NCI-H2107 treated with DMSO at 0.1 percent for 48 hours (cell line): ENCODE measurements around the gene RAB12.
"Not testable (repeated sequence)": the region's sequence is repeated elsewhere in the genome, so short reads cannot be mapped to it uniquely, and the experiment has no call there.

Experiments
- DNase-seq: peaks from one replicate; lab custom pipeline; 2025; ENCODE audit not compliant: unreplicated experiment; lab: John Stamatoyannopoulos, UW

The RAB12 gene

DNA sequence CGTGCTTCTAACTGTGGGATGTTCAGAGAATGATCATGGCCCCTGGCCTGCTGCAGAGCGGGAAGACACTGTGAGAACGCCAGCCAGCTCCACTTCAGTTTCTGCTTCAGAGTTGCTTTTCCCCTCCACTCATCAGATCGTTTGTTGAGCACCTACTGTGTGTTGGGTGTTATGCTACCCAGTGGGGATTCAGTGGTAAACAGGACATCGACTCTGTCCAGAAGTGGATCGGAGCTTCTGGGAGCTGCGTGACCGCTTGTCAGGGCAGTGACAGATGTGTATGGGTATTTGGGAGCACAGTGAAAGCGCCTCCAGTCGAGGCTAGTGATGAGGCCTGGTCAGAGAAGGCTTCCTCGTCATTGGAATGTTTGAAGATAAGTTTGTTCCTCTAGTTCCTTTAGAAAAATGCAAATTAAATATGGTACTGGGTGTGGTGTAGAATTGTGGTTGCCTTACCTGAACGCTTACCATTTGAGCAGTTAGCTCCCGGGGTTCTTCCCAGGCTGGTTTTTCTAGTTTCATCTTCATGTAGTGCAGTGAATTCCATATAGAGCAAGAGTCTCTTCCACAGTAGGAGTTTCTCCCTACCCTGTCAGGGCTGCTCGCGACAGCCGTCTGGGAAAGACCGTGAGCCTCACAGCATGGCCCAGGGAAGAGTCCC, 2.8 kb downstream of the RAB12 start:
- no peak for DNase-seq

DNA sequence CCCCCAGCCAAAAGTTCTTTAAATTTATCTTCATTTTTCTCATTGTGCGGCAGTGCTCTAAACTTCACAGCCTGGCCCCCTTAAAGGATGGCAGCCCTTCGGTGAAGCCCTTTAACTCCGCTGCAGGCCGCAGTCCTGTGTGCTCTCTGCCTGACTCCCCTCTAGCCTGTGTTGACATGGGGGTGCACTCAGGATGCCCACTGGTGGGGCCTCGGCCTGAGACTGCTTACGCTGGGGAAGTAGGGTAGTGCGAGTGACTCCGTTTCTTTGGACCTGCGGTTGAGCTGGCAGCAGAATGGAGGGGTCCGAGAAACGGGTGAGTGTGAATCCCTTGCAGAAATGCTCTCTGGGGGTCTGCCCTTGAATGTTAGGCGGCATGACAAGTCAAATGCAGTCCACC, 5.6 kb downstream of the RAB12 start:
- no peak for DNase-seq

DNA sequence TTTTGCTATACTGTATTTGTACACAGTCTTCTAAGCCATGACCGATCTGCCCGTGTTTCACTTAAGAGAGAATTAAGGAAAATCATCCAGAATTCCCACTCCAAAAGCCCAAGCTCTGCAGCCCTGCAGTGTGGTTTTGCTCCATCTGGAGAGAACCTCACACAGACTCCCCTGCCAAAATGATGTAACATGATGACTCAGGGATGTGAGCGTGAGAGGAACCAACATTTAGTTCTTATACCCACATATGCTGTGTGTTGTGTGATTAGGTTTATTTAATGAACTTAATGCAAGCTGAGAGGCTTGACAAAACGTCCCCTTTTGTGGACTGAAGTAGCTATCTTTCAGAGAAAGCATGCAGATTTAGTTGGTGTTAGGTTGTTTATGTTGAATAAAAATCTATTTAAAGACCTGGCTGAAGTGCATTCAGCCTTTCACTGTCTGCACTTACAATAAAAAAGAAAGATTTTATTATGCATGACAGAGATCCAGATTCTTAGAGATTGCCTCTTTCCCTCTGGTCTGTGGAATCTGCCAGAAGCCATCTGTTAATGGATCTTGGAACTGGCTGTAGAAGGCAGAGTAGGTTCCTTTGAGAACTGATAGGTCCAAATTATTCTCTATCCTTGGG, 6.3 kb downstream of the RAB12 start:
- peak; percentile 40 for DNase-seq

DNA sequence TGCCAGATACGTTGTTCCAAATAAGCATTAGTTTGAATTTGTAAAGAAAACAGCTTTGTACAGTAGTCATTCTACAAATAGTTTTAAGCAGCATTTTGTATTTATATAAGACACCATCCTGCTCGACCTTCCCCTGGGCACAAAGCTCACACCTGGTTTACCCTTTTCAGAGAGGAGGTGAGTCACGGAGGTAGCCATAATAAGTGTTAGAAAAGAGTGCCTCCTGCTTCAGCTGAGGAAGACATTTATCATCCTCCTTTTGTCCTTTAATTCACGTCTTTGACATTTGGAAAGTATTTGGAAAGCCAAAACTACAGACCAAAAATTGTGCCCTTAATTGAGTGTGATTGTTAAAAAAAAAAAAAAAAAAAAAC, 6.8 kb downstream of the RAB12 start:
- DNase-seq, result peak; percentile 24

DNA sequence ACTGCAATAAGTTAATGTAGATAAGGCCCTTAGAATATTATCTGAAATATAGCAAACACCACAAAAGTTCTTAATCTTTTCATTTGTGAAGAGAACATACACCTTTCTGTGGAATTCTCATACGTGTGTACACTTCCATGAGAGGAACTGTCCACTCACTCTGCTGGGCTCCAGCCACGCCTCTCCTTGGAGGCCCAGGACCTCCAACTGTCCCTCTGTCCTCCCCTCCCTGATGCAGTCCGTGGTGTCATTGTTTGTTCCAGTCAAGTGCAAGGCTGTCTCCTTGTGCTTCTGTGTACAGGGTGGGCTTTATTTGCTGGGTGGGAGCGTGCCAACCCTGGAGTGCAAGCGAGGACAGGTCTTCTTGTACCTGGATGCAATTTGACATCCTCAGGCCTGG, 8.7 kb downstream of the RAB12 start:
- DNase-seq, result no peak

DNA sequence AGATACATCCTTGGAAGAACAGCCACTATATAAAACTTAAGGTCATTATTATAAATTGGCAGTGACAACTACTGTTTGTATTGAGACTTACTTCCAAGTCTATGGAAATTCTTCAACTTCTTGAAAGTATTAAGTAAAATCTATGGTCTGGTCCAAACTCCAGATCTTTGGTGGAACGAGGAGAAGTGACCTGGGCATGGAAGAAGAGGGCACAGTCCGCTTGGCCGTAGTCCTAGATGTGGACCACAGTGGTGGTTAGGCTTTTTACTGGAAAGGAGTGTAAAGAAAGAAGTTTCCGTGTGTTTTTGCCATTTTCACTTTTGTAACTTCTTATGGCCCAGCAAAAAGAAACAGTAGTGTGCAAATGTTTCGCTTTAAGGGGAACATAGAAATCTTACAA, 9.8 kb downstream of the RAB12 start:
- no peak for DNase-seq

DNA sequence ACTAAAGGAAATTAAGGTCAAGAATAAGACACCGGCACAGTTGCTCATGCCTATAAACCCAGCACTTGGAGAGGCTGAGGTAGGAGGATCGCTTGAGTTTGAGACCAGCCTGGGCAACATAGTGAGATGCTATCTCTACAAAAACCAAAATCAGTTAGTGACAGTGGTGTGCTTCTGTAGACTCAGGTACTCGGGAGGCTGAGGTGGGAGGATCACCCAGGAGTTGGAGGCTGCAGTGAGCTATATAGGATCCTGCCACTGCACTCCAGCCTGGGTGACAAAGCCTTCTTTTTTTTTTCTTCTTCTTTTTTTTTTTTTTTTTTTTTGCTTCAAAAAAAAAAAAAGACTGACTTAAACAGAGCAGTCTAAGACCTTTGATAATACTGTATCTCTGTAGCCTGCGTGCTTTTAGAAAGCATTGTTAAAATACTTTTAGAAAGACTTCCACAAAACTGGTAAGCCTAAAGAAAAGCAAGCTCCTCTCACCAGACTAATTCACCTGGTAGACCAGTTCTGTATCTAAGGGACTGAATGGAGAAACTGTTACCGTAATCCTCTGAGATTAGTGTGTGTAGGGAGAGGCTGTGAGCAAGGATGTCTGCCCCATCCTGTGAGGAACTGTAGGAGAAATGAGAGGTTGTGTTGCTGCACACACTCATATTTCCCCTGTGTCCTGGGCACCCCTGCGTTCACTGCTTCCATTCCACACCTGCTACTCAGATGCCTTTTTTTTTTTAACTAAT, 10.8 kb downstream of the RAB12 start:
- DNase-seq, result no peak

DNA sequence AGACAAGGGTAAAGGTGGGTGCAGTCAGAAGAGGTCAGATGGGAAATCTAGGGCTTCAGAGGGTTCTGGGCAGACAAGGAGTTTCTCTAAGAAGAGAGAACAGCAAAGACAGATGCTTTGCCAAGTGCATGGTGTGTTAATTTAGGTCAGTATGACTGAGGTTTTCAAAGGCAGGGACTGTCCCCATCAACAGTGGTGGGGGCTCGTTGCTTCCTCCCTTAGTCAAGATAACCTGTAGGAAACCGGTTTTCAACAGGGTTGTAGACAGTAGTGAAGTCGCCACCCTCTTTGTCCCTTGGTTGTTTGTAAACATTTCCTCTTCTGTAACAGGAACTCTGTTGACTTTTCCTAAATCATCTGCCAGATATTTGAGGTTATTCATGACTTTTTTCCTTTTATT, 11.6 kb downstream of the RAB12 start:
- DNase-seq, result no peak

DNA sequence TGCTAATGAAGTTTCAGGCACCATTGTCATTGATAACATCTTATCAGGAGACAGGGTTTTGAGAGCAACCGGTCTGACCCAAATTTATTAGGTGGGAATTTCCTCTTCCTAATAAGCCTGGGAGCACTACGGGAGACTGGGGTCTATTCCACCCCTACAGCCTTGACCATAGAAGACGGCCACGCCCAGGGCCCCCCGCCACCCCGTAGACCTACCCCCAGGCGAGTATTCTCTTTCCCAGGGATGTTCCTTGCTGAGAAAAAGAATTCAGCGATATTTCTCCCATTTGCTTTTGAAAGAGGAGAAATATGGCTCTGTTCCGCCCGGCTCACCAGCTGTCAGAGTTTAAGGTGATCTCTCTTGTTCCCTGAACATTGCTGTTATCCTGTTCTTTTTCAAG, 13.4 kb downstream of the RAB12 start:
- not testable (repeated sequence) for DNase-seq

DNA sequence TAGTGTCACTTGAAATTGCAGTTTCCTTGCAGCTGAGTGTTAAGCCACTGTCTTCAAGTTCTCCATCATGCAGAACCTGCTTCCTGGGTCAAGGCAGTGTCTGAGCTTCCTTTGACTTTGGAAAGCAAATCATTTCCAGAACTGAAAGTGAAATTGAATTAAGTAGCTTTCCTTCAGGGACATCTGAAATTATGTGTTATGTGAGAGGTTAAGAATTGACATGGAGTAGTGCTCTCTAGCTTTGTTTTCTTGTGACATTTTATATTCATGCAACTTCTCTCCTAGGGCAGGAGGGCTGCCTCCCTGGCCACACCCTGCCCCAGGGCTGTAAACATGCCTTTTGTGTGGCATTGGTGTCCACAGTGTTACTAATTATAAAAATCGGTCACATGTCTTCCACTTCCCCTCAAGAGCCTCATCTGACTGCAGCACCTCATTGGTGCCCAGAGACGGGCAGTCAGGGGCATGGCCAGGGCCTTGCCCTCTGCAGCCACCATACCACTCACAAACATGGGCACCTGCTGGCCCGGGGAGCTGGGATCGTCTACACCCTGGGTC, 14.4 kb downstream of the RAB12 start:
- no peak for DNase-seq

DNA sequence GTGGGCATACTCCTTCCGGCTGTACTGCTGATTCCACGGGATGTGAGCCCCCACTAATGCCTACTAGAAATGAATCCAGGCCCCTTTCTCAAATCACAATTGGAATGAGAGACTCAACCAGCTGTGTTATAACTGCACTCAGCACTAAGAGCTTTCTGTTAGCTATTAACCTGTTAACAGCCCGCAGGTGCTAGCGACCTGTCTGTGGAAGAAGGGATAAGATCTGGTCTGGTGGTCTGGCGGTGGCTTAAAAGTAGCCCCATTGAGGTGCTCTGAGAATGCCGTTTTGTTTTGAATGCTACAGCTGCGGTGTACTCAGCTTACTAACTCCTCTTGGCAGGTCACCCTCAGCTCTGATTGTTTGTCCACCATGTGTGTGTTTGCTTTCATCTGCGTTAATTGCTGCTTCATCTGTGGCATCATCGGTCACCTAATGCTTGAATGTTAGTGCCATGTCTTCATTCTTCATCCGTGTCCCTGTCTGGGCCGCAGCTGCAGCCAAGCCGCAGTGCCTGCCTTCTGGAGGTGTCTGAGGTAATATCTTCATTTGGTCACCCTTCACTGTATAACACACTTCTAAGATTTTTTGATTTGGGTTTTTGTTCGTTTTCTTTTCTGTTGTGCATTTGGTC, 16.3 kb downstream of the RAB12 start:
- no peak for DNase-seq

DNA sequence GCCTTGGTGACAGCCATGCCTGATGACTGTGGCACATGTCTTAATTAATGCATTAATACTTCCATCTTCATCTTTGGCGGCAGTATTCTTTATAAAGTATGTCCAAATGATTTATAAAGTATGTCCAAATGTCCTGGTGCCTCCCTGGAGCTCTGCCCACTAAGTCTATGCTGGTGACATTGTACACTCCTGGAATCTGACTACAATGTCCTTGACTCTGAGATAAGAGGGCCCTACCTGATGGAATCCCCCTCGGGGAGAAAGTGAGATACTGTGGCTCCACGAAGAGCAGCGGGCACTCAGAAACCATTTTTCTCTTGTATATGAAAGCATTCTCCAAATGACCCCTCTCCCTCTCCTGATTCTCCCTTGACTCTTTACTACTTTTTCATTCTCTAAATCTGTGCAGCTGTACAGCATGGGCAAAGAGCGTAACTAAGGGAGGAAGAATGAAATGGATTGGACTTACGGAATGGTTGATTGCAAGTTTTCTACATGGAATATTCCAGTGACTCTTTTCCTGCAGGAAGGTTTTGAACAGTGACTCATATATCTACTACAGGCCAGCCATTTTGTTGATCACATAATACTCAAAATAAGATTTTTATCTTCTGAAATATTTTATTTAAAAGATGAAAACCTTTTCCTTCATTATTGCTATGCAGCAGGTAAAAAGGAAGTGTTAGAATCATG, 17.3 kb downstream of the RAB12 start:
- DNase-seq, result no peak

DNA sequence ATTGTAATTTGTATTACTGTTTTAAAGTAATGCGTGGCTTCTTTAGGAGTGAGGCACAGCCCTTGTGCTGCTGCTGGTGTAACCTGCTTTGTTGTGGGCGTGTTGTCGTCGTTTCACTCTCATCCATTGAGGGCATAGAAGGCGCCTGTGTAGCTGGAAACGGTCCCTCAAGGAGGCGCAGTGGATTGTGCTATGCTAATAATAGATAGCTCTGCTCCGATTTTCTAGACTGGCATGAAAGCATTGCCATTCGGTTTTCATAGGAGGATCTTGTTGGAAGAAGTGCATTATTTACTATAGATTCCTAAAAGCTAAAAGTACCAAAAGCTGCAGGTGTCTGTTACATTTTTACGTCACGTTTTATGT, 17.9 kb downstream of the RAB12 start:
- no peak for DNase-seq

DNA sequence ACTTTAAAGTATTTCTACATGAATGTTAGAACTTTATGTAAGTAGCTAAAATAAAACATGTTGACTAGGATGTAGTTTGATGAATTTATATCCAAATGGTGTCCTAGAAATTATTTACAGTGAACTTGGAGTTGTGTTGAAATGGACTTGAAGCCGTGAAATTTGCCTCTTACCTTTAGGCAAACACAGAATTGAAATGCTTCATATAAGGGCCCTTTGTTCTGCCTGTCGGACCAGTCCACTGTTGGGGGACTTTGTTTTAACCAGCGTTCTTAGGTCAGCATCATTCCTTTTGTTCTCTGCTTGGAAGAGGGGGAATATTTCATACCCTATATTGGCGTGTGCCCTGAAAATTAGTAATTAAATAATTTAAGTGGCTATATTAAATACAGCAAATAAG, 18.3 kb downstream of the RAB12 start:
- DNase-seq, result no peak

DNA sequence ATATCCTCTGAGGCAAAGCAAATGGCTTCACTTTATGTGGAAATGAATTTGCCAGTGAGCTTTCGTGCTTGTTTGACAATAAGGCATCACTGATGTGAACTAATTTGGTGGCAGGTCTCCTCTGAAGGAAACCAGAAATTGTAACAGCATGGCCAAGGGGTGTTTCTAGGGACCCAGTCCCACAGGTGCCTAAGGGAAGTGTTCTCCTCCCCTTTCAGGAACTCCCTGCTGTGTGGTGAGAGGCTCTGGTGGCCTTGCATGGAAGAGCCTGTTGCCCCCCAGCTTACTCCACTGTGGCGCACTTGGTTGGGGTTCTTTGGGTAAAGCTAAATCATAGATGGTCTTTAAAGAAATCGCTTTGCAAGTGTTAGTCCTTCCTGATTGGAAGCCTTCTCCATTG, 20.4 kb downstream of the RAB12 start:
- no peak for DNase-seq

DNA sequence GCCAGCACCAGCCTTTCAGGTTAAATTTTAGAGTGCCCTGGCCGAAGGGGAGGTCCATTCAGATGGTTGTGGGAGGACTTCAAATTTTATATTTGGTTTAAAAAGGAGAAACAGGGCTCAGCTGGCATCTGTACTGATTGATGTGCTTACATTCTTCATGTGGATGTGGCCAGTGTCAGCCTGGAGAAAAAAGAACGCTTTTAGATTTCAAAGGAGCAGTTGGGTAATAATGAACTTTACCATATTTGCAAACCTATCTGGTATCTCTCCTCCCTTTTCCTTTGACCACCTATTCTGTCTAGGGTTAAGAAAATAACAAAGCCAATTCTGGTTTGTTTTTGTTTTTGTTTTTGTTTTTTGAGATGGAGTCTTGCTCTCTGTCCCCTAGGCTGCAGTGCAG, 21.3 kb downstream of the RAB12 start:
- DNase-seq, result no peak

DNA sequence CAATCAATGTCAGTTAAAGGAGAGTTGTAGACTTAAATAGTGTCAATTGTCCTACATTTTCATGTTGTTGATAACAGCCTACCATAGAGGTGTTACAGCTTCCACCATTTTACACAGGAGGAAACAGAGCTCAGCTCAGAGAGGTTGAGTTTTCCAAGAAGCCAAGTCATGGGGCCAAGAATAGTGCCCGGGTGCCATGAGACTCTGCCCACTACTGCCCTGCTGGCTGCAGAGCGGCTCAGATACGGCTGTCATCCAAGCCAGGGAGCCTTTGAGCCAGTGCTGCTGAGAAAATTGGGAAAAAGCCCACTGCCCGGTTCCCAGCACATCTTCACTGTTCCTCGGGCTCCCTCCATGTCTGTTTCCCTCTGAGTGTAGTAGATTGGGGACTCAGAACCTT, 22.0 kb downstream of the RAB12 start:
- no peak for DNase-seq

DNA sequence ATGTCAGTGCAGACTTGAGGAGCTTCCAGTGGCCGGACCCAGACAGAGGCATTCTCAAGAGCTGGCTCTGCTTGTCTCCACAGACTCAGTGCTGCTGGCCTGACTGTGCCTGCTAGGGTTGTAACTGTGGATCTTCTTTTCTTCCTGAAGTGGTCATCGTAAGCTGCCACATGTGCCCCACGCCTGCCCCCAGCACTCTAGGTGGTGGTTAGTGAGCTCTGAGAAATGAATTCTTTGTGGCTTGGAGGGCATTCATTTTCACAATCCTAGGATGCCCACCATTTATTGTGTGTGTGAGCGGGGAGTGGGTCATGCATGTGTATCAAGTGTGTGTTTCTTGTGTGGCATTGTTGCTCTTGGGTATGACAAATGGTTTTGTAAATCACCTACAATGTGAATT, 23.1 kb downstream of the RAB12 start:
- no peak for DNase-seq

DNA sequence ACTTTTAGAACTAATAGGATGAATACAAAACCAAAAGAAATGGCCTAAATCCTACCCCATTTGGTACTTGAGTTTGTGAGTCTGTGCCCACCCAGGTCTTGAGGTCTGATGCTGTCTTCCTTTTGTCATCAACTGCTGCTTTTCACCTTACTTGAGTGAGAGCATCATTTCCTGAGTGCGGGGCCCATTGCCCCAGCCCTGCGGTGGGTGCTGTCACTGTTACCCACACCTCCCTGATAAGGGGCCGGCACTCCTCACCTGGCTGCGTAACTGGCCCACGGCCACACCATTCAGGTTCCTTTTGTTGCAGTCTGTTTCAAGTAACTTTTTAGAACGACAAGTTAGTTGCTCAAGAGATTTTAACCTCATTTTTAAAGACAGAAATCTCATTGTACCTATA, 25.3 kb downstream of the RAB12 start:
- no peak for DNase-seq

DNA sequence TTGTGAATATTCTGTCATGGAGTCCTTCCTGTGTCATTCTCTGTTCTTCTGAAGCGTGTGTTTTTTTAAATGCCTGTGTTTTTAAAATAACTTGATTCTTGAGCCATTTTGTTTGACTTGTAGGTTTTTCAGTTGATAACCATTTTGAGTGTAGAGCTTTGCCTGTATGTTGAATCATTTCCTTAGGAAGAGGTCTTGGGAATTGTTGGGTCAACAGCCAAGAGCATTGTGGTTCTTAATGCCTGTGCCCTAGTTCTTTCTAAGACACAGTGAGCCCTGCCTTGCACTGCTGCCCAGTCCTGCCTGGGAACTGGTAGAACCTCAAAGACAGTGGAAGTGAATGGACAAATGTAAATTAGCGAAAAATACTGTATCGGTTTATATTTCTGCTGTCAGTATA, 25.9 kb downstream of the RAB12 start:
- no peak for DNase-seq

DNA sequence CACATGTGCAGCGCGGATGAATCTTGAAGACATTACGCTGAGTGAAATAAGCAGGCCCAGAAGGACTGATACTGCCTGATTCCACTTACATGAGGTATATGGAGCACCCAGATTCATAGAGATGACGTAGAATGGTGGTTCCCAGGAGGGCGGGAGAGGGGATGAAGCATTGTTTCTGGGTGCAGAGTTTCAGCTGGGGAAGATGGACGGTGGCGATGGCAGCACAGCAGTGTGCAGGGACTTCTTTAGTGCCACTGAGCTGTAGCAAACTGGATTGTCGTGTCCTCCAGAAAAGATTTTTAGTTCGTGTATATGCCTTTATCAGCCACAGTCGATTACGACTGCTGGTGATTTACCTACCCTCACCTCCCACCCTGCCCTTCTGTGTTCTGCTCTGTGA, 30.5 kb downstream of the RAB12 start:
- no peak for DNase-seq
